Glutamatergic neuron (in vitro differentiated cells): ENCODE measurements around the gene CTTNBP2. TPM values are rescaled to one million over a fixed set of nuclear protein-coding genes. Genes with fewer than 3 reads are reported as not detected.

Experiments
- DNase-seq: peaks from one replicate; pipeline ENCODE4 v3.0.0; 2022
- H3K27ac Mint-ChIP-seq: one replicate; pipeline ENCODE4 v1.8.0; 2020; ENCODE audit warnings: mild to moderate bottlenecking, mixed read lengths, inconsistent platforms; ENCODE audit not compliant: unreplicated experiment
- H3K27me3 Mint-ChIP-seq: one replicate; pipeline ENCODE4 v1.8.0; 2020; ENCODE audit warnings: mild to moderate bottlenecking, moderate library complexity, mixed read lengths, inconsistent platforms; ENCODE audit not compliant: unreplicated experiment
- H3K36me3 Mint-ChIP-seq: one replicate; pipeline ENCODE4 v1.8.0; 2020; ENCODE audit warnings: mild to moderate bottlenecking, mixed read lengths, inconsistent platforms; ENCODE audit not compliant: unreplicated experiment
- H3K4me1 Mint-ChIP-seq: one replicate; pipeline ENCODE4 v1.8.0; 2020; ENCODE audit warnings: mild to moderate bottlenecking, low read depth, mixed read lengths, inconsistent platforms; ENCODE audit not compliant: unreplicated experiment
- H3K4me3 Mint-ChIP-seq: one replicate; pipeline ENCODE4 v1.8.0; 2020; ENCODE audit warnings: mild to moderate bottlenecking, mixed read lengths, inconsistent platforms; ENCODE audit not compliant: unreplicated experiment
- H3K9me3 Mint-ChIP-seq: one replicate; pipeline ENCODE4 v1.8.0; 2020; ENCODE audit warnings: mild to moderate bottlenecking, moderate library complexity, mixed read lengths, inconsistent platforms; ENCODE audit not compliant: unreplicated experiment
- total RNA-seq: library from RNA; stranded (reverse); fragmentation: NEBNext Ultra II Directional; extraction: Animal tissue kit (Norgen Biotek cat#: 25700); gene quantifications from one replicate; pipeline ENCODE4 v1.2.1, GENCODE V29; 2021; ENCODE audit not compliant: unreplicated experiment
- TF ChIP-seq, protein P1 (sequence below): fragments of 200-600 bp; sonication (generic); IDR thresholded peaks from one replicate; pipeline ENCODE4 v1.5.0; 2021; ENCODE audit not compliant: partially characterized antibody, unreplicated experiment

CTTNBP2 gene
- total RNA-seq, 1 donor from 2014 or later, result 22.2 TPM

GRCh38 chr7:117707080-117707479, 166.2 kb downstream of the CTTNBP2 start:
- Mint-ChIP-seq H3K27ac (no peak overlapping the region), H3K4me1 (no peaks in the 10 kb centered on the region), H3K36me3 (no peaks in the 10 kb centered on the region), H3K4me3 (no peak overlapping the region), H3K9me3 (no peaks in the 10 kb centered on the region), H3K27me3 (no peaks in the 10 kb centered on the region)
- no peak for DNase-seq
- TF ChIP-seq, protein P1, sequence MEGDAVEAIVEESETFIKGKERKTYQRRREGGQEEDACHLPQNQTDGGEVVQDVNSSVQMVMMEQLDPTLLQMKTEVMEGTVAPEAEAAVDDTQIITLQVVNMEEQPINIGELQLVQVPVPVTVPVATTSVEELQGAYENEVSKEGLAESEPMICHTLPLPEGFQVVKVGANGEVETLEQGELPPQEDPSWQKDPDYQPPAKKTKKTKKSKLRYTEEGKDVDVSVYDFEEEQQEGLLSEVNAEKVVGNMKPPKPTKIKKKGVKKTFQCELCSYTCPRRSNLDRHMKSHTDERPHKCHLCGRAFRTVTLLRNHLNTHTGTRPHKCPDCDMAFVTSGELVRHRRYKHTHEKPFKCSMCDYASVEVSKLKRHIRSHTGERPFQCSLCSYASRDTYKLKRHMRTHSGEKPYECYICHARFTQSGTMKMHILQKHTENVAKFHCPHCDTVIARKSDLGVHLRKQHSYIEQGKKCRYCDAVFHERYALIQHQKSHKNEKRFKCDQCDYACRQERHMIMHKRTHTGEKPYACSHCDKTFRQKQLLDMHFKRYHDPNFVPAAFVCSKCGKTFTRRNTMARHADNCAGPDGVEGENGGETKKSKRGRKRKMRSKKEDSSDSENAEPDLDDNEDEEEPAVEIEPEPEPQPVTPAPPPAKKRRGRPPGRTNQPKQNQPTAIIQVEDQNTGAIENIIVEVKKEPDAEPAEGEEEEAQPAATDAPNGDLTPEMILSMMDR, result no peak

GRCh38 chr7:117706210-117706609, 167.0 kb downstream of the CTTNBP2 start:
- Mint-ChIP-seq H3K36me3 (no peaks in the 10 kb centered on the region), H3K27me3 (no peaks in the 10 kb centered on the region), H3K9me3 (no peaks in the 10 kb centered on the region), H3K4me1 (no peaks in the 10 kb centered on the region), H3K27ac (no peak overlapping the region), H3K4me3 (no peak overlapping the region)
- no peak for DNase-seq
- TF ChIP-seq, protein P1, result no peak

GRCh38 chr7:117705630-117706029, 167.6 kb downstream of the CTTNBP2 start:
- H3K36me3 Mint-ChIP-seq, result no peaks in the 10 kb centered on the region

DNA sequence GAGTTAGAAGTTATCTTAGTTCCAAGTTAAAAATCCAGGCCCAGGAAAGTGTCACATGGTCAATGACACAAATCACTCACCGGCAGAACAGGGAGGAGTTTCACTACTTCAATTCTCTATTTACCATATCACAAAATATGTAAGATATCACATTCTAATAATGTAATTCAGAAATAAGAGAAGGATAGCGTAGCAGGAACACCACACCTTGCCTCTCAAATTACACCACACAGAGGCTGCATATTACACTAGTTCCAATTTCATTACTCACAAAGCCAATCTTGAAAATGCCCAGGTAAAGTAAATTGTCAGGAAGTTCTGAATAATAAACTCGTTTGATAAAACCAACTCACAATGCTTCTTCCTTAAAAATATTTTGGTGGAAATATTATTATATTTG, 169.2 kb downstream of the CTTNBP2 start:
- H3K36me3 Mint-ChIP-seq, result no peaks in the 10 kb centered on the region
- H3K4me1 Mint-ChIP-seq, result no peaks in the 10 kb centered on the region
- no peaks in the 10 kb centered on the region for H3K27me3 Mint-ChIP-seq
- no peak overlapping the region for H3K27ac Mint-ChIP-seq
- no peaks in the 10 kb centered on the region for H3K9me3 Mint-ChIP-seq
- H3K4me3 Mint-ChIP-seq, result no peak overlapping the region
- DNase-seq, result no peak
- TF ChIP-seq, protein P1, result no peak

More at GRCh38 chr7:117705630-117706029, 167.6 kb downstream of the CTTNBP2 start:
- TF ChIP-seq, protein P1, result no peak
- H3K4me1 Mint-ChIP-seq, result no peaks in the 10 kb centered on the region
- no peak for DNase-seq
- H3K27me3 Mint-ChIP-seq, result no peaks in the 10 kb centered on the region
- no peak overlapping the region for H3K27ac Mint-ChIP-seq
- no peak overlapping the region for H3K4me3 Mint-ChIP-seq
- no peaks in the 10 kb centered on the region for H3K9me3 Mint-ChIP-seq

GRCh38 chr7:117698018-117698417, 175.2 kb downstream of the CTTNBP2 start:
- Mint-ChIP-seq H3K9me3 (no peaks in the 10 kb centered on the region), H3K4me1 (no peaks in the 10 kb centered on the region), H3K27me3 (peaks cover 2% of the 10 kb centered on the region), H3K36me3 (no peaks in the 10 kb centered on the region), H3K4me3 (no peak overlapping the region), H3K27ac (no peak overlapping the region)
- TF ChIP-seq, protein P1, result no peak
- no peak for DNase-seq
